NCI-H1694 (cell line): ENCODE results near the gene LAGE3.

ENCODE experiments used
- DNase-seq: peaks from one replicate; lab custom pipeline; 2025; lab: John Stamatoyannopoulos, UW

Gene LAGE3

GRCh38 chrX:154478728-154479622, at the start of gene LAGE3:
LAGE3 (minus strand) TSS chrX:154479281; CDS start chrX:154478915, 366 bp downstream.
- DNase-seq = peak; percentile 33

- DNase-seq = peak; percentile 77
Observed at GRCh38 chrX:154526901-154527675, 48.0 kb upstream of the LAGE3 start.

- no peak for DNase-seq
Observed at GRCh38 chrX:154525606-154526490, 46.8 kb upstream of the LAGE3 start.

- no peak for DNase-seq
Observed at GRCh38 chrX:154519389-154519788, 40.3 kb upstream of the LAGE3 start.

- DNase-seq = no peak
Observed at GRCh38 chrX:154517101-154517781, 38.2 kb upstream of the LAGE3 start.

GRCh38 chrX:154516656-154517100, 37.6 kb upstream of the LAGE3 start:
- DNase-seq = no peak

- peak; percentile 59 for DNase-seq
Observed at GRCh38 chrX:154515966-154516655, 37.0 kb upstream of the LAGE3 start, which contains the start of gene FAM3A. FAM3A (minus strand) TSS chrX:154516232; CDS start chrX:154515772, 460 bp downstream.

- DNase-seq = no peak
Observed at GRCh38 chrX:154515090-154515965, 36.2 kb upstream of the LAGE3 start.

GRCh38 chrX:154513716-154514115, 34.6 kb upstream of the LAGE3 start:
- no peak for DNase-seq

GRCh38 chrX:154512879-154513553, 33.9 kb upstream of the LAGE3 start:
- DNase-seq = no peak

GRCh38 chrX:154511761-154512160, 32.7 kb upstream of the LAGE3 start:
- no peak for DNase-seq

GRCh38 chrX:154509455-154509854, 30.4 kb upstream of the LAGE3 start:
- no peak for DNase-seq

GRCh38 chrX:154508384-154508745, 29.3 kb upstream of the LAGE3 start:
- DNase-seq = no peak

- DNase-seq = no peak
Observed at GRCh38 chrX:154507673-154508383, 28.7 kb upstream of the LAGE3 start.

GRCh38 chrX:154506483-154507332, 27.6 kb upstream of the LAGE3 start:
- no peak for DNase-seq

- no peak for DNase-seq
Observed at GRCh38 chrX:154505734-154506133, 26.7 kb upstream of the LAGE3 start.

- no peak for DNase-seq
Observed at GRCh38 chrX:154502989-154503388, 23.9 kb upstream of the LAGE3 start.
